OCI-LY3 (cell line): ENCODE results near the gene RAD51B.

ENCODE experiments used
- EZH2phosphoT487 ChIP-seq: fragments of 200-600 bp; shearing (Covaris generic); IDR thresholded peaks from 2 replicates; pipeline ENCODE4 v1.6.1; 2018; ENCODE audit warnings: antibody characterized with exemption, mixed run types, low read depth
- TF ChIP-seq, protein P1 (sequence below): fragments of 200-600, 300-600 bp; sonication (generic); IDR thresholded peaks from 2 replicates; pipeline ENCODE4 v1.5.1; 2014; ENCODE audit warnings: antibody characterized with exemption, low read length, low read depth

DNA sequence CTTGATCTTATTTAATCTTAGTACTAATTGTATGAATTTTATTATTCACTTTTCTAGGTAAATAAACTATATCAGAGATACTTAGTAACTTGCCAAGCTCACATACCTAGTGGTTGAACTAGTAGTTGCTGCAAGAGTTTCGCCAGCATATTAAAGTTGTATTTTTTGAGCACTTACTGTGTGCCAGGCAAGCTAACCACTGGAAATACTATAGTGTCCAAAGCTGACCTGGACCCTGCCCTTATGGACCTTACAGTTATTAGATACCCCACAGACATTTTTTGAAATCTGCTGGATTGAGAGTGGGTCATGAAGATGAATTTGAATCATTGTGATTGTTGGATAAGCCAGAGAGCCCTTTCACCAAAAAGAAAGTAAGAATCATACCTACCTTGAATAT is 125.0 kb downstream of the RAD51B start:
- TF ChIP-seq, protein P1, sequence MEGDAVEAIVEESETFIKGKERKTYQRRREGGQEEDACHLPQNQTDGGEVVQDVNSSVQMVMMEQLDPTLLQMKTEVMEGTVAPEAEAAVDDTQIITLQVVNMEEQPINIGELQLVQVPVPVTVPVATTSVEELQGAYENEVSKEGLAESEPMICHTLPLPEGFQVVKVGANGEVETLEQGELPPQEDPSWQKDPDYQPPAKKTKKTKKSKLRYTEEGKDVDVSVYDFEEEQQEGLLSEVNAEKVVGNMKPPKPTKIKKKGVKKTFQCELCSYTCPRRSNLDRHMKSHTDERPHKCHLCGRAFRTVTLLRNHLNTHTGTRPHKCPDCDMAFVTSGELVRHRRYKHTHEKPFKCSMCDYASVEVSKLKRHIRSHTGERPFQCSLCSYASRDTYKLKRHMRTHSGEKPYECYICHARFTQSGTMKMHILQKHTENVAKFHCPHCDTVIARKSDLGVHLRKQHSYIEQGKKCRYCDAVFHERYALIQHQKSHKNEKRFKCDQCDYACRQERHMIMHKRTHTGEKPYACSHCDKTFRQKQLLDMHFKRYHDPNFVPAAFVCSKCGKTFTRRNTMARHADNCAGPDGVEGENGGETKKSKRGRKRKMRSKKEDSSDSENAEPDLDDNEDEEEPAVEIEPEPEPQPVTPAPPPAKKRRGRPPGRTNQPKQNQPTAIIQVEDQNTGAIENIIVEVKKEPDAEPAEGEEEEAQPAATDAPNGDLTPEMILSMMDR: no peak
- no peak for TF ChIP-seq EZH2phosphoT487
